IMR-90 (cell line): ENCODE measurements around the gene IWS1. TPM values are rescaled to one million over a fixed set of nuclear protein-coding genes. Genes with fewer than 3 reads are reported as not detected.

Experiments used
- ATAC-seq: fragments of 200-7000 bp; cut with Tn5 transposase; 2 replicates; pipeline ENCODE4 v1.9.1; 2020; ENCODE audit warnings: low read depth, mild to moderate bottlenecking, moderate library complexity
- BruUV-seq: library from RNA; stranded (reverse); fragments of 400-500 nt; replicated peaks from 2 replicates; lab custom pipeline; 2021; lab: Mats Ljungman, UMichigan
- CTCF ChIA-PET: fragments of 300-600 bp; formaldehyde crosslinking; extraction: SDS; loops from one replicate; lab custom pipeline; 2021; ENCODE audit warnings: antibody characterized with exemption; lab: Yijun Ruan, JAX
- POLR2A ChIA-PET: fragments of 300-600 bp; sonication (Branson Sonifier 250); formaldehyde crosslinking; loops from one replicate; lab custom pipeline; 2022; ENCODE audit warnings: antibody characterized with exemption; ENCODE audit not compliant: unreplicated experiment; lab: Charles Lee
- DNase-seq: peaks from one replicate; pipeline ENCODE4 v3.0.0; 2013
- H2AFZ ChIP-seq: replicated peaks from 2 replicates; pipeline ENCODE3; 2013; ENCODE audit warnings: low read length, mild to moderate bottlenecking; ENCODE audit not compliant: poor library complexity
- H2AK5ac ChIP-seq: 2 replicates; pipeline ENCODE4 v1.6.1; 2013; ENCODE audit warnings: low read depth, low read length, inconsistent platforms
- H2AK9ac ChIP-seq: replicated peaks from 2 replicates; pipeline ENCODE3; 2013; ENCODE audit warnings: mild to moderate bottlenecking, low read depth, low read length, moderate library complexity; ENCODE audit not compliant: poor library complexity
- H2BK120ac ChIP-seq: 2 replicates; pipeline ENCODE4 v1.6.1; 2013; ENCODE audit warnings: low read depth, low read length, inconsistent platforms
- H2BK15ac ChIP-seq: 3 replicates; pipeline ENCODE4 v1.6.1; 2013; ENCODE audit warnings: low read depth, low read length, inconsistent platforms
- H2BK20ac ChIP-seq: 2 replicates; pipeline ENCODE4 v1.6.1; 2013; ENCODE audit warnings: low read depth, mild to moderate bottlenecking, inconsistent platforms, low read length, moderate library complexity
- H2BK5ac ChIP-seq: 2 replicates; pipeline ENCODE4 v1.6.1; 2013; ENCODE audit warnings: mild to moderate bottlenecking, low read depth, low read length, inconsistent platforms; ENCODE audit not compliant: poor library complexity, severe bottlenecking
- H3K14ac ChIP-seq: replicated peaks from 2 replicates; pipeline ENCODE4 v1.6.1; 2013; ENCODE audit warnings: low read depth, low read length, inconsistent platforms
- H3K18ac ChIP-seq: 2 replicates; pipeline ENCODE4 v1.6.1; 2013; ENCODE audit warnings: low read depth, low read length, control low read depth
- H3K23ac ChIP-seq: 2 replicates; pipeline ENCODE4 v1.6.1; 2013; ENCODE audit warnings: low read depth, low read length, inconsistent platforms
- H3K27ac ChIP-seq: 2 replicates; pipeline ENCODE4 v1.5.1; 2013; ENCODE audit warnings: mild to moderate bottlenecking, control low read depth, low read length; ENCODE audit not compliant: insufficient read depth
- H3K27me3 ChIP-seq: 2 replicates; pipeline ENCODE4 v1.6.1; 2013; ENCODE audit warnings: low read length; ENCODE audit not compliant: control insufficient read depth, insufficient read depth
- H3K36me3 ChIP-seq: 2 replicates; pipeline ENCODE4 v1.6.1; 2013; ENCODE audit warnings: low read length, mixed read lengths; ENCODE audit not compliant: control insufficient read depth, insufficient read depth
- H3K4ac ChIP-seq: 2 replicates; pipeline ENCODE4 v1.6.1; 2013; ENCODE audit warnings: low read depth, low read length, inconsistent platforms
- H3K4me1 ChIP-seq: 2 replicates; pipeline ENCODE4 v1.6.1; 2013; ENCODE audit warnings: low read length, mixed read lengths; ENCODE audit not compliant: control insufficient read depth, insufficient read depth
- H3K4me2 ChIP-seq: 2 replicates; pipeline ENCODE4 v1.6.1; 2013; ENCODE audit warnings: low read depth, mild to moderate bottlenecking, control low read depth, low read length, moderate library complexity
- H3K4me3 ChIP-seq: 2 replicates; pipeline ENCODE4 v1.5.1; 2013; ENCODE audit warnings: low read depth, mild to moderate bottlenecking, control low read depth, low read length, moderate library complexity; ENCODE audit not compliant: insufficient read depth
- H3K56ac ChIP-seq: 2 replicates; pipeline ENCODE4 v1.6.1; 2013; ENCODE audit warnings: low read length, inconsistent platforms; ENCODE audit not compliant: insufficient read depth; ENCODE audit errors: extremely low read depth
- H3K79me1 ChIP-seq, 2 experiments: 2 replicates each; pipeline ENCODE4 v1.6.1; 2013; ENCODE audit warnings: low read length in 2 of 2, inconsistent platforms in 1 of 2, low read depth in 1 of 2
- H3K9ac ChIP-seq: 2 replicates; pipeline ENCODE4 v1.6.1; 2013; ENCODE audit warnings: low read depth, low read length, control low read depth
- H3K9me1 ChIP-seq: 2 replicates; pipeline ENCODE4 v1.6.1; 2013; ENCODE audit warnings: low read length, inconsistent platforms; ENCODE audit not compliant: insufficient read depth
- H3K9me3 ChIP-seq: 2 replicates; pipeline ENCODE4 v1.6.1; 2013; ENCODE audit warnings: low read length; ENCODE audit not compliant: control insufficient read depth, insufficient read depth
- H4K20me1 ChIP-seq: 2 replicates; pipeline ENCODE4 v1.6.1; 2013; ENCODE audit warnings: low read length, inconsistent platforms; ENCODE audit not compliant: insufficient read depth
- H4K5ac ChIP-seq: 2 replicates; pipeline ENCODE4 v1.6.1; 2013; ENCODE audit warnings: mild to moderate bottlenecking, low read depth, low read length, control low read depth
- H4K8ac ChIP-seq, 2 experiments: 2 replicates each; pipeline ENCODE4 v1.6.1; 2013; ENCODE audit warnings: low read depth in 2 of 2, low read length in 2 of 2, control low read depth in 1 of 2, inconsistent platforms in 1 of 2
- H4K91ac ChIP-seq: 2 replicates; pipeline ENCODE4 v1.6.1; 2013; ENCODE audit warnings: low read depth, low read length, inconsistent platforms; ENCODE audit not compliant: insufficient read depth
- RFX5 ChIP-seq: IDR thresholded peaks from 2 replicates; pipeline ENCODE4 v1.8.0; 2012; ENCODE audit warnings: low read depth, mild to moderate bottlenecking, low read length, moderate library complexity
- SMC3 ChIP-seq: fragments of 150-350 bp; IDR thresholded peaks from 2 replicates; pipeline ENCODE4 v1.6.1; 2016; ENCODE audit warnings: low read depth, mild to moderate bottlenecking, antibody characterized with exemption, low read length, moderate library complexity
- whole genome bisulfite sequencing, 2 experiments: methylation state at CpG; one replicate each; pipeline versions ENCODE4 v1.1.5 to v1.1.7; 2013; ENCODE audit warnings: missing lambda C conversion rate in 2 of 2; ENCODE audit not compliant: insufficient read length in 1 of 2; ENCODE audit errors: extremely low coverage in 2 of 2; 5-methylcytosine and 5-hydroxymethylcytosine counted together
- dilution Hi-C: fragments of 300-500 bp; cut with HindIII; formaldehyde crosslinking; loops from one replicate; pipeline ENCODE4 v1.14.3; 2018; ENCODE audit warnings: low sequenced_read_pairs; ENCODE audit not compliant: unreplicated experiment
- in situ Hi-C: fragments of 300-500 bp; cut with MboI; formaldehyde crosslinking; loops from 3 replicates; pipeline ENCODE4 v1.14.3; 2019; ENCODE audit warnings: low sequenced_read_pairs, inconsistent platforms, mixed read lengths
- intact Hi-C: fragments of 100-400 bp; cut with micrococcal nuclease; formaldehyde crosslinking; loops from 2 replicates; pipeline ENCODE4 v1.10.0; 2022
- polyA plus RNA-seq, 3 experiments: library from polyadenylated mRNA; depleted of rRNA; stranded (reverse); fragments of >200 nt; gene quantifications; 2 replicates each; pipeline ENCODE4 v1.2.3, GENCODE V29; 2012; ENCODE audit warnings: low replicate concordance in 1 of 3
- total RNA-seq: library from RNA; depleted of rRNA; stranded (reverse); fragments of >200 nt; gene quantifications from 2 replicates; pipeline ENCODE4 v1.2.3, GENCODE V29; 2012
- TF ChIP-seq, protein P1 (sequence below): fragments of 150-350 bp; IDR thresholded peaks from 2 replicates; pipeline ENCODE4 v1.6.1; 2017; ENCODE audit warnings: mild to moderate bottlenecking, antibody characterized with exemption, low read length, low read depth

The IWS1 gene
- total and polyA plus RNA-seq, 2 of the 4 experiments (the other 2 are of a cell fraction): 31.5 to 52.5 TPM

DNA sequence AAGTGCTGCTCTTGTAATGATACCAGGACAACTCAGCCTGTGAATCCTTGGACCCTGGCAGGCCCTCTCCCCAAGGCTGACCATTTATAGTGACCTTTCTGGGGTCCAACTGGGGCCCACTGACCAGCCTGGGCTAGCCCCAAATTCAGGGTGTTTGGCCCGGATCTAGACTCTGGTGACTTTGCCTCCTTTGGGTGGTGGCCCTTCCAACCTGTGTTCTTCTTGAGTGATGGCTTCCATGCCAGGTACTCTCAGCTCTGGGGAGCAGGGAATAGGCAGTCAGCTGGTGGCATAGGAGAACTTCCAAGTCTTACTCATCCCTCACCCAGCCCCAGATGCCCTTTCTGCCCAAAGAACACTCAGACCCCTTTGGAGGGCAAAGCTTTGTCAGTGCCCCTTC, 19.5 kb upstream of the IWS1 start:
- Histone ChIP-seq H4K20me1 (no peaks in the 10 kb centered on the region), H4K8ac (no peak overlapping the region), H3K14ac (no peak overlapping the region), H3K4me2 (no peak overlapping the region), H3K36me3 (no peaks in the 10 kb centered on the region), H2BK120ac (no peak overlapping the region), H2BK5ac (no peak overlapping the region), H3K79me1 (no peaks in the 10 kb centered on the region), H3K9ac (no peak overlapping the region), H3K9me1 (peaks cover 3% of the 10 kb centered on the region; the same call in 1 of the 2 replicates), H3K18ac (no peak overlapping the region), H3K4me3 (no peak overlapping the region), H3K27me3 (peaks cover 52% of the 10 kb centered on the region), H4K5ac (no peak overlapping the region), H4K91ac (no peak overlapping the region), H3K23ac (no peak overlapping the region), H3K9me3 (peaks cover 2% of the 10 kb centered on the region; the same call in 1 of the 2 replicates), H3K4ac (no peak overlapping the region), H2AK9ac (no peak overlapping the region), H3K27ac (no peak overlapping the region), H2BK20ac (no peak overlapping the region), H3K56ac (no peak overlapping the region), H2BK15ac (no peak overlapping the region), H2AK5ac (no peak overlapping the region), H3K4me1 (no peaks in the 10 kb centered on the region), H2AFZ (no peak overlapping the region)
- in situ Hi-C loops (no loop called here), dilution Hi-C loops (no loop called here), intact Hi-C loops (no loop called here)
- ATAC-seq (no peak), DNase-seq (no peak)
- BruUV-seq: no TSS peak
- TF ChIP-seq, protein P1, sequence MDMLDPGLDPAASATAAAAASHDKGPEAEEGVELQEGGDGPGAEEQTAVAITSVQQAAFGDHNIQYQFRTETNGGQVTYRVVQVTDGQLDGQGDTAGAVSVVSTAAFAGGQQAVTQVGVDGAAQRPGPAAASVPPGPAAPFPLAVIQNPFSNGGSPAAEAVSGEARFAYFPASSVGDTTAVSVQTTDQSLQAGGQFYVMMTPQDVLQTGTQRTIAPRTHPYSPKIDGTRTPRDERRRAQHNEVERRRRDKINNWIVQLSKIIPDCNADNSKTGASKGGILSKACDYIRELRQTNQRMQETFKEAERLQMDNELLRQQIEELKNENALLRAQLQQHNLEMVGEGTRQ: no peak
- TF ChIP-seq RFX5 (no peak), SMC3 (no peak)
- ChIA-PET CTCF (no interaction called here), POLR2A (no interaction called here)
- no CpG with 5 or more reads among the region's 1 CpG for WGBS, 2 experiments
